Type B pancreatic cell (in vitro differentiated cells): Measurements from ENCODE around the gene RPS6KA2. TPM values are rescaled to one million over a fixed set of nuclear protein-coding genes. Genes with fewer than 3 reads are reported as not detected.
A peak's percentile ranks its signal among the peaks of the same experiment; 100 is the strongest.

Experiments
- DNase-seq: peaks from one replicate; pipeline ENCODE4 v3.0.0; 2021; ENCODE audit warnings: mixed read lengths; ENCODE audit not compliant: unreplicated experiment; ENCODE audit errors: extremely low spot score
- H3K27ac Mint-ChIP-seq: 2 replicates; pipeline ENCODE4 v1.8.0; 2021; ENCODE audit warnings: mild to moderate bottlenecking, mixed read lengths
- H3K27me3 Mint-ChIP-seq: 2 replicates; pipeline ENCODE4 v1.8.0; 2021; ENCODE audit warnings: mixed read lengths
- H3K36me3 Mint-ChIP-seq: 2 replicates; pipeline ENCODE4 v1.8.0; 2021; ENCODE audit warnings: mixed read lengths
- H3K4me1 Mint-ChIP-seq: one replicate; pipeline ENCODE4 v1.8.0; 2021; ENCODE audit warnings: mixed read lengths; ENCODE audit not compliant: unreplicated experiment
- H3K4me3 Mint-ChIP-seq: 2 replicates; pipeline ENCODE4 v1.8.0; 2021; ENCODE audit warnings: mild to moderate bottlenecking, mixed read lengths
- H3K9me3 Mint-ChIP-seq: 2 replicates; pipeline ENCODE4 v1.8.0; 2021; ENCODE audit warnings: mixed read lengths
- total RNA-seq: library from RNA; stranded (reverse); gene quantifications from 2 replicates; pipeline ENCODE4 v1.2.1, GENCODE V29; 2021; ENCODE audit warnings: low replicate concordance
- TF ChIP-seq, protein P1 (sequence below): fragments of 200-600 bp; sonication (generic); conservative IDR thresholded peaks from 2 replicates; pipeline ENCODE4 v1.5.0; 2021; ENCODE audit warnings: antibody characterized with exemption, mild to moderate bottlenecking

The RPS6KA2 gene
- total RNA-seq, 1 donor from 2014 or later: 23.8 TPM

DNA sequence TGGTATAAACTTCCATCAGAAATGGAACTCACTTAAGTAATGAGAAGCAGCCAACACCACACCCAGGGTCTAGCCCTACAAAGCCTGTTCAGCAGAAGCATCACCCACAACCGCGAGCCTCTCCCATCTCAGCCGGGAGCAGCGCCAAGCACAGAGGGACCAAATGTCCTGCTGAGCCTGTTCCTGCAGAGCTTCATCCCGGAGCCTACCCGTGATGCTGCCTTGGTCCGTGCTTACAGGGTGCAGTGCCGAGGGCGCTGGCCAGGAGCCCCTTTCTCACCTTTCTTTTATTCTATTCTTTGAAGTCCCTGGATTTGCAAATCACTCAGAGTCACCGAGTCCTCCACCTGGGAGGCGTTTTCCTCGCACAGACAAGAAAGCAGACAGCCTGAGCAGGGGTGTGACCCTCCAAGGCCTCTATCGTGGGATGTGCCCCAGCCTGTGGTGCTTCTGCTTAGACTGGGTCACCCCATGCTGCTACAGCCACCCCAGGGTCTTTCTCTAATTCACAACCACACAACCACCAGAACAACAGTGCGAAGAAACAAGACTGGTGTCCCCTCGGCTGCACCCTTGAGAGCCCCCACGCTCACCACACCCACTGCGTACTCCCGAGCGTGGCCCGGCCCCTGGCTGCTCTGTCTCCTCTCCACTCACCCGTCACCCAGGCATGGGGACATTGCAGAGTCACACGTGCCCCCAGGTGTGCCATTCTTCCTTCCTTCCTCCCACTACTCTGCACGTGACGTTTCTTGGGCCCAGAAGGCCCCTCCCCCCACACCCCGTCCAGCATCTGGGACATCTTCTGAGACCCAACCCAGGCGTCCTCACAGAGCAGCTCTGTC lies 152.1 kb downstream of the RPS6KA2 start:
- Mint-ChIP-seq H3K27me3 (no peaks in the 10 kb centered on the region), H3K36me3 (peaks cover 8% of the 10 kb centered on the region), H3K9me3 (no peaks in the 10 kb centered on the region), H3K4me3 (no peak overlapping the region), H3K27ac (no peak overlapping the region), H3K4me1 (peaks cover 7% of the 10 kb centered on the region)
- TF ChIP-seq, protein P1, sequence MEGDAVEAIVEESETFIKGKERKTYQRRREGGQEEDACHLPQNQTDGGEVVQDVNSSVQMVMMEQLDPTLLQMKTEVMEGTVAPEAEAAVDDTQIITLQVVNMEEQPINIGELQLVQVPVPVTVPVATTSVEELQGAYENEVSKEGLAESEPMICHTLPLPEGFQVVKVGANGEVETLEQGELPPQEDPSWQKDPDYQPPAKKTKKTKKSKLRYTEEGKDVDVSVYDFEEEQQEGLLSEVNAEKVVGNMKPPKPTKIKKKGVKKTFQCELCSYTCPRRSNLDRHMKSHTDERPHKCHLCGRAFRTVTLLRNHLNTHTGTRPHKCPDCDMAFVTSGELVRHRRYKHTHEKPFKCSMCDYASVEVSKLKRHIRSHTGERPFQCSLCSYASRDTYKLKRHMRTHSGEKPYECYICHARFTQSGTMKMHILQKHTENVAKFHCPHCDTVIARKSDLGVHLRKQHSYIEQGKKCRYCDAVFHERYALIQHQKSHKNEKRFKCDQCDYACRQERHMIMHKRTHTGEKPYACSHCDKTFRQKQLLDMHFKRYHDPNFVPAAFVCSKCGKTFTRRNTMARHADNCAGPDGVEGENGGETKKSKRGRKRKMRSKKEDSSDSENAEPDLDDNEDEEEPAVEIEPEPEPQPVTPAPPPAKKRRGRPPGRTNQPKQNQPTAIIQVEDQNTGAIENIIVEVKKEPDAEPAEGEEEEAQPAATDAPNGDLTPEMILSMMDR: no peak
- DNase-seq: no peak

DNA sequence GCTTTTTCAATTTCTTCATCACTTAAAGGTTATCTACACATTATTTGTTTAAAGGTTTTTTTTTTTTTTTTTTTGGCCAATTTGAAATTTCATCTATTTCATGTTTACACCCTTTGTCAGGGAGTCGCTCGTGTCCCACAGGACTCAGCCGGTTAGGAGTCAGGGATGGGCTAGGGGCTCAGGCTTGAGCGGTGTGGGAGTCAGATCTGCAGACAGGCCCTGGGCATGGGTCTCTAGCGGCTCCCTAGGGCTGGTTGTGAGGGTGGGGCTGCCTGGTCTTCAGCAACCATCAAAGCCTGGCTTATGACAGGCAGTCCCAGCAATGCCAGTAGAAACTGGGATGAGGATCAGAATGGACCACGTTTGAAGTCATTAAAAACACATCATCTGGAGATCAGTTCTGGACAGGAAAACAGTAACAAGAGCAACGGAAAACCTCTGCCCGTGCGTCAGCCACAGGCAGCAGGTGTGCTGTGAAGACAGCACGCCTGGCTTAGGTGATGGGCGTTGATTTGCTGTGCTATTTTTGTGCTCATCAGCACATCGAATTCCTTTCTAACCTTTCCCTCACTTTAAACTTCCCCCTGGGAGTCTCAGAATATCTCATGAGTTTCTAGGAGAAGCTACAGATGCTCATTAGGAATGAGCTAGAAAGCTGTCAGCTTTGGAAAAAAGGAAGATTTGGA lies 153.0 kb downstream of the RPS6KA2 start:
- TF ChIP-seq, protein P1: no peak
- H3K27me3 Mint-ChIP-seq: no peaks in the 10 kb centered on the region
- no peaks in the 10 kb centered on the region for H3K9me3 Mint-ChIP-seq
- peaks cover 3% of the 10 kb centered on the region for H3K36me3 Mint-ChIP-seq
- no peak overlapping the region for H3K27ac Mint-ChIP-seq
- H3K4me1 Mint-ChIP-seq: peaks cover 7% of the 10 kb centered on the region
- no peak overlapping the region for H3K4me3 Mint-ChIP-seq
- DNase-seq: no peak

DNA sequence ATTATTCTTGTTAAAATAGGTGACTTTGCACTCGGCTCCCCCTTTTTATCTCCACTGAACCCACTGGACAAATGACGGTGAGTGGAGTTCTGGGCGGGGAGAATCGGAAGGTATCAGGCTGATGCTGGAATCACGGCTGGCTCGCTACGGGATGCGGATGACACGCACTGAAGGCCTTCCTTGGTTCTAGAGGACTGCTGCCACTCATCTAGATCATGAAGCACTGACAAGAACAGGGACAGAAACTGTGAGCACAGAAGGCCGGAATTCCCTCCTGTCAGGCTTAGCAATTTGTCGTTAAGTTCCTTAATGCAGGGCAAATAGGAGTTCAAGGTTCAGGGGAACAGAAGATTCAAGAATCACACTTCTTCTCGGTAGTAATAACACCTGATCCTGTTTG lies 154.4 kb downstream of the RPS6KA2 start:
- Mint-ChIP-seq H3K4me1 (peaks cover 7% of the 10 kb centered on the region), H3K27me3 (no peaks in the 10 kb centered on the region), H3K4me3 (no peak overlapping the region), H3K9me3 (no peaks in the 10 kb centered on the region), H3K27ac (no peak overlapping the region), H3K36me3 (peaks cover 3% of the 10 kb centered on the region)
- DNase-seq: no peak
- TF ChIP-seq, protein P1: no peak

DNA sequence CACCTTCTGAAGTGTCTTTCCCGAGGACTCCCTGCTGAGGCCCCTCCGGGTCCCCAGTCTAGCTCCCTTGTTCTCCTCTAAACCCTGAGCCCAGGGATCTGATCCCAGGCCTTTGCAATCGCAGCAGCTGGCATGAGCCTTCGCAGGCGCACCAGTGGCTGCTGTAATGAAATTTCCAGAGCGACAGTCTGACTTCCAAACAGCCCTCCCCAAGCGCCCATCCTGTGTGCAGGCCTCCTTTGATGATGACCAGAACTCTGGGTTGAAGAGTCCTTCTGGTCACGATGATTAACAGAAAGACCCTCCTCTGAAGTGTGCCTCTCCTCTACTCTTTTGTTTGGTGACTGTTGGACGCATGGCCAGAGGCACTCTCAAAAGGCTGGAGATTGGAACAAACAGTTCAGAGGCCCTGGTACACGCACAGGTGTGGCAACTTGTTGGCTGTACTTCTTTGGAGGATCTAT lies 155.2 kb downstream of the RPS6KA2 start:
- no peaks in the 10 kb centered on the region for H3K27me3 Mint-ChIP-seq
- no peak overlapping the region for H3K27ac Mint-ChIP-seq
- DNase-seq: peak; percentile 55
- H3K9me3 Mint-ChIP-seq: no peaks in the 10 kb centered on the region
- peaks cover 12% of the 10 kb centered on the region for H3K4me1 Mint-ChIP-seq
- H3K36me3 Mint-ChIP-seq: peaks cover 7% of the 10 kb centered on the region
- no peak overlapping the region for H3K4me3 Mint-ChIP-seq
- TF ChIP-seq, protein P1: no peak

DNA sequence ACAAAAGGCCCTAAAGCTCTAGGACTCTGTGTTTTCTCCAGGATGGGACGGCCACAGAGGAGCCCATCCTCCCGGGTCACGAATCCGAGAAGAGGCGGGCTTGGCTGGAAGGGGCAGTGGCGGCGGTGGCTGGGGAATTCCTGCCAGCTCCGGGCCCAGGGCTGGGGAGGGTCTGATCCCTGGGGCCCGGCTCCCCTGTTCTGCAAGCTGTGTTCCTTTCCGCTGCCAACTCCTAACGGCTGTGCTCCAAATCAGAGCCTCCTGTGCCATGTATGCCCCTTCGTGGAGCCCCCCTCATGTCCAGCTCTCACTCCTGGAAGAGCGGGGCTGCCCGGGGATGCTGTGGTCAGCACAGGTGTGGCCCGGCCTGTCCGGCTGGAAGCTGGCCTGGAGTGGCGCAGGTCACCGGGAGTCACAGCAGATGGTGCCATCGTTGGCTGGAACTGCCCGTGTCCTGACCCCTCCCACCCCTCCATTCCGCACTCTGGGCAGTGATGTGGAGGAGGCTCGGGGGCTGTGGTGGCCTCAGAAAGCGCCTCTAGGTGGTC lies 156.1 kb downstream of the RPS6KA2 start:
- H3K4me3 Mint-ChIP-seq: no peak overlapping the region
- no peaks in the 10 kb centered on the region for H3K9me3 Mint-ChIP-seq
- TF ChIP-seq, protein P1: no peak
- peaks cover 7% of the 10 kb centered on the region for H3K36me3 Mint-ChIP-seq
- DNase-seq: no peak
- no peak overlapping the region for H3K27ac Mint-ChIP-seq
- no peaks in the 10 kb centered on the region for H3K27me3 Mint-ChIP-seq
- peaks cover 17% of the 10 kb centered on the region for H3K4me1 Mint-ChIP-seq
